ENCODE results near the gene LEFTY1. TPM values are rescaled to one million over a fixed set of nuclear protein-coding genes. Genes with fewer than 3 reads are reported as not detected.

LEFTY1 gene
- total and polyA plus RNA-seq, 2 of the 4 experiments (the other 2 are of a cell fraction): not detected

- no peak for TF ChIP-seq NFE2L2 (IDR thresholded peaks at IDR 0.05; ENCODE audit: low read depth, low read length)
- TF ChIP-seq RCOR1 (IDR thresholded peaks at IDR 0.05; ENCODE audit: insufficient replicate concordance, low read length): no peak
- TF ChIP-seq RFX5 (IDR thresholded peaks at IDR 0.05; ENCODE audit: low read depth, low read length): no peak
- TF ChIP-seq FOS (IDR thresholded peaks at IDR 0.05; ENCODE audit: low read depth, low read length): no peak
These were observed at the start of gene LEFTY1 (continued) for GRCh38 chr1:225888898-225889601.

GRCh38 chr1:225937048-225937968 is 48.4 kb upstream of the LEFTY1 start:
- H2BK20ac ChIP-seq (ENCODE audit: low read depth, low read length): no peak overlapping the region
- H3K9ac ChIP-seq (ENCODE audit: low read depth, low read length): no peak overlapping the region
- 99% methylated on average over 12 of the region's 21 CpGs; no CpG with 5 or more reads in 1 of the 2 experiments for WGBS, 2 experiments (ENCODE audit: extremely low coverage in 2 of 2, insufficient read length in 1 of 2)
- no peak overlapping the region for H2BK120ac ChIP-seq (ENCODE audit: low read depth, low read length)
- H2AFZ ChIP-seq (replicated peaks; ENCODE audit: low read length, poor library complexity): no peak overlapping the region
- ChIA-PET POLR2A (ENCODE audit: unreplicated experiment) (no interaction called here), CTCF (interaction anchor here (1.0 kb wide), 1 partner anchor 50 kb away, joined by 4 read pairs; no protein-coding TSS in a partner anchor)
- H3K27me3 ChIP-seq (ENCODE audit: control insufficient read depth, insufficient read depth, low read length): no peaks in the 10 kb centered on the region; the same call in 1 of the 2 replicates
- no peak overlapping the region for H3K4me3 ChIP-seq (ENCODE audit: insufficient read depth, low read depth, low read length)
- dilution Hi-C loops (cut with HindIII; ENCODE audit: low sequenced_read_pairs, unreplicated experiment): no loop called here
- H2AK9ac ChIP-seq (replicated peaks; ENCODE audit: low read depth, low read length, poor library complexity): no peak overlapping the region
- ATAC-seq (ENCODE audit: low read depth) (no peak), DNase-seq (no peak)
- no peak overlapping the region for H4K5ac ChIP-seq (ENCODE audit: low read depth, low read length)
- H4K20me1 ChIP-seq (ENCODE audit: insufficient read depth, low read length): no peaks in the 10 kb centered on the region
- H4K91ac ChIP-seq (ENCODE audit: insufficient read depth, low read depth, low read length): no peak overlapping the region
- H3K4ac ChIP-seq (ENCODE audit: low read depth, low read length): no peak overlapping the region
- in situ Hi-C loops (cut with MboI; ENCODE audit: low sequenced_read_pairs): no loop called here
- intact Hi-C loops (cut with micrococcal nuclease): no loop called here
- TF ChIP-seq ELK1 (IDR thresholded peaks at IDR 0.05; ENCODE audit: borderline replicate concordance, low read depth, low read length) (no peak), USF2 (IDR thresholded peaks at IDR 0.05; ENCODE audit: low read depth, low read length) (no peak), MAZ (IDR thresholded peaks at IDR 0.05; ENCODE audit: borderline replicate concordance, low read depth, low read length) (no peak), CTCF (conservative IDR thresholded peaks at IDR 0.05; ENCODE audit: low read depth, low read length) (no peak)
- H2AK5ac ChIP-seq (ENCODE audit: low read depth, low read length): no peak overlapping the region
- H3K18ac ChIP-seq (ENCODE audit: low read depth, low read length): no peak overlapping the region
- H4K8ac ChIP-seq (ENCODE audit: low read depth in 2 of 2, low read length in 2 of 2): no peak overlapping the region
- H3K14ac ChIP-seq (replicated peaks; ENCODE audit: low read depth, low read length): no peak overlapping the region
- H2BK5ac ChIP-seq (ENCODE audit: low read depth, low read length, poor library complexity, severe bottlenecking): no peak overlapping the region
- H3K4me1 ChIP-seq (ENCODE audit: control insufficient read depth, insufficient read depth, low read length): no peaks in the 10 kb centered on the region
- no peaks in the 10 kb centered on the region for H3K79me1 ChIP-seq (ENCODE audit: low read depth in 1 of 2, low read length in 2 of 2)
- no peaks in the 10 kb centered on the region for H3K9me3 ChIP-seq (ENCODE audit: control insufficient read depth, insufficient read depth, low read length)
- no TSS peak for BruUV-seq (replicated peaks)
- no peak overlapping the region for H3K27ac ChIP-seq (ENCODE audit: insufficient read depth, low read length)
- H3K23ac ChIP-seq (ENCODE audit: low read depth, low read length): no peak overlapping the region
- no peaks in the 10 kb centered on the region; the same call in 1 of the 2 replicates for H3K9me1 ChIP-seq (ENCODE audit: insufficient read depth, low read length)
- H3K36me3 ChIP-seq (ENCODE audit: control insufficient read depth, insufficient read depth, low read length): no peaks in the 10 kb centered on the region
- no peak overlapping the region for H2BK15ac ChIP-seq (ENCODE audit: low read depth, low read length)
- no peak overlapping the region for H3K56ac ChIP-seq (ENCODE audit: extremely low read depth, insufficient read depth, low read length)
- no peak overlapping the region for H3K4me2 ChIP-seq (ENCODE audit: low read depth, low read length)
